Esophagus (tissue), 2 donors: ENCODE results near the gene PSMB3. TPM values are rescaled to one million over a fixed set of nuclear protein-coding genes. Genes with fewer than 3 reads are reported as not detected.
A peak's percentile ranks its signal among the peaks of the same experiment; 100 is the strongest.

ENCODE experiments used
- H3K27ac ChIP-seq, 2 donors: one replicate each; pipeline ENCODE4 v1.5.1; 2013; ENCODE audit warnings: low read depth in 2 of 2, mild to moderate bottlenecking in 2 of 2, inconsistent platforms in 1 of 2, low read length in 1 of 2, moderate library complexity in 1 of 2
- H3K27me3 ChIP-seq, 2 donors: one replicate each; pipeline ENCODE4 v1.6.1; 2013; ENCODE audit warnings: low read length in 2 of 2, control low read depth in 1 of 2, mild to moderate bottlenecking in 1 of 2; ENCODE audit not compliant: insufficient read depth in 2 of 2, control insufficient read depth in 1 of 2
- H3K36me3 ChIP-seq, 2 donors: one replicate each; pipeline ENCODE4 v1.6.1; 2013; ENCODE audit warnings: low read length in 1 of 2; ENCODE audit not compliant: control insufficient read depth in 2 of 2, insufficient read depth in 2 of 2
- H3K4me1 ChIP-seq, 2 donors: one replicate each; pipeline ENCODE4 v1.6.1; 2013; ENCODE audit warnings: low read length in 1 of 2; ENCODE audit not compliant: control insufficient read depth in 2 of 2, insufficient read depth in 2 of 2
- H3K4me3 ChIP-seq, 2 donors: one replicate each; pipeline ENCODE4 v1.5.1; 2013; ENCODE audit warnings: low read length in 2 of 2, mild to moderate bottlenecking in 2 of 2, low read depth in 1 of 2, moderate library complexity in 1 of 2
- H3K9me3 ChIP-seq, 2 donors: one replicate each; pipeline ENCODE4 v1.6.1; 2013; ENCODE audit warnings: mild to moderate bottlenecking in 2 of 2, low read depth in 1 of 2, low read length in 1 of 2, moderate library complexity in 1 of 2; ENCODE audit not compliant: control insufficient read depth in 2 of 2, insufficient read depth in 1 of 2
- WGBS, 2 donors: extraction: QIAGEN DNeasy Blood & Tissue Kit; methylation state at CpG; one replicate each; pipeline ENCODE4 v1.1.7; 2013; 5-methylcytosine and 5-hydroxymethylcytosine counted together
- polyA plus RNA-seq, 2 donors: library from polyadenylated mRNA; stranded (reverse); fragments of 200-250 nt; gene quantifications; one replicate each; pipeline ENCODE4 v1.2.3, GENCODE V29; 2013
- donor health status: healthy with polysubstance abuse.
- donor health status: Bipolar disorder and iron deficiency.

Gene PSMB3
- polyA plus RNA-seq, 2 donors: 198 to 204 TPM

- peaks cover 4 to 9% of the 10 kb centered on the region in 2 donors for H3K4me1 ChIP-seq
- 0 to 1% methylated on average over 45 to 53 of the region's 53 CpGs for WGBS, 2 donors
- H3K4me3 ChIP-seq: peak overlapping the region; percentile 59 to 90
- peak overlapping the region; percentile 89 to 100 for H3K27ac ChIP-seq
- H3K27me3 ChIP-seq: no peaks in the 10 kb centered on the region
- H3K9me3 ChIP-seq: no peaks in the 10 kb centered on the region
- H3K36me3 ChIP-seq: peaks cover 10 to 12% of the 10 kb centered on the region in 2 donors
Measured at GRCh38 chr17:38798614-38799500, 46.3 kb downstream of the PSMB3 start.

GRCh38 chr17:38799501-38800236, 47.1 kb downstream of the PSMB3 start, which contains the start of gene PIP4K2B:
TSS of gene PIP4K2B (minus strand) at chr17:38799556. CDS start at chr17:38799424, 132 bp downstream.
- H3K4me1 ChIP-seq: peaks cover 4 to 9% of the 10 kb centered on the region in 2 donors
- no peaks in the 10 kb centered on the region for H3K27me3 ChIP-seq
- H3K9me3 ChIP-seq: no peaks in the 10 kb centered on the region
- H3K27ac ChIP-seq: peak within 1 kb of the TSS; percentile 91 to 100
- 0 to 1% methylated on average over 63 to 76 of the region's 76 CpGs for WGBS, 2 donors
- H3K36me3 ChIP-seq: peaks cover 10 to 12% of the 10 kb centered on the region in 2 donors
- H3K4me3 ChIP-seq: peak within 1 kb of the TSS; percentile 59 to 90

GRCh38 chr17:38800237-38800760, 47.8 kb downstream of the PSMB3 start:
- H3K4me1 ChIP-seq: peaks cover 4 to 9% of the 10 kb centered on the region in 2 donors
- H3K27me3 ChIP-seq: no peaks in the 10 kb centered on the region
- peak overlapping the region; percentile 91 to 100 for H3K27ac ChIP-seq
- WGBS, 2 donors: 16 to 19% methylated on average over 14 of the region's 14 CpGs
- peak overlapping the region; percentile 59 to 86 for H3K4me3 ChIP-seq
- peaks cover 10 to 12% of the 10 kb centered on the region in 2 donors for H3K36me3 ChIP-seq
- H3K9me3 ChIP-seq: no peaks in the 10 kb centered on the region

GRCh38 chr17:38809828-38810227, 57.3 kb downstream of the PSMB3 start:
- H3K36me3 ChIP-seq: peaks cover 20 to 34% of the 10 kb centered on the region in 2 donors
- H3K9me3 ChIP-seq: no peaks in the 10 kb centered on the region
- H3K27ac ChIP-seq: no peak overlapping the region
- H3K27me3 ChIP-seq: no peaks in the 10 kb centered on the region
- 94 to 95% methylated on average over 7 of the region's 7 CpGs for WGBS, 2 donors
- H3K4me1 ChIP-seq: no peaks in the 10 kb centered on the region
- H3K4me3 ChIP-seq: no peak overlapping the region

Other genes starting within 250 kb of the PSMB3 start
- gene SRCIN1, start 146.8 kb upstream of the PSMB3 start, polyA plus RNA-seq: 1 to 10 TPM; 2.2 to 2.5 TPM
- gene EPOP, start 77.8 kb upstream of the PSMB3 start, polyA plus RNA-seq: 1 to 10 TPM; 1.1 to 1.9 TPM
- 10 to 100 TPM; 20.9 to 66.1 TPM for gene MLLT6, start 47.5 kb upstream of the PSMB3 start, polyA plus RNA-seq
- gene CISD3, start 22.4 kb upstream of the PSMB3 start, polyA plus RNA-seq: 10 to 100 TPM; 14.5 to 28.5 TPM
- 10 to 100 TPM in 1 of 2 donors, 1 to 10 TPM in 1; 9.4 to 22.4 TPM for gene PCGF2, start 4.4 kb upstream of the PSMB3 start, polyA plus RNA-seq
- 10 to 100 TPM in 1 of 2 donors, 1 to 10 TPM in 1; 7.7 to 11.1 TPM for gene PIP4K2B, start 46.8 kb downstream of the PSMB3 start, polyA plus RNA-seq
- gene CWC25, start 72.6 kb downstream of the PSMB3 start, polyA plus RNA-seq: 10 to 100 TPM; 15.2 to 21.0 TPM
- gene RPL23, start 101.0 kb downstream of the PSMB3 start, polyA plus RNA-seq: 1,000 to 10,000 TPM; 2,779 to 3,117 TPM
- gene LASP1, start 117.3 kb downstream of the PSMB3 start, polyA plus RNA-seq: 10 to 100 TPM; 26.5 to 33.0 TPM
- gene FBXO47, start 214.7 kb downstream of the PSMB3 start, polyA plus RNA-seq: not detected